Tibial artery (tissue), 4 donors: Measurements from ENCODE around the gene METTL4.

Source experiments
- DNase-seq, 2 donors: peaks; one replicate each; pipeline ENCODE4 v3.0.0-alpha.2; 2019
- H3K27ac ChIP-seq, 2 donors: fragments of 200-600 bp; sonication (generic) in 1 of 2; 1 replicate in 1 of 2; 2 replicates in 1 of 2; pipeline ENCODE4 v1.5.1; 2018 to 2019; ENCODE audit warnings: mild to moderate bottlenecking in 1 of 2
- H3K27me3 ChIP-seq, 2 donors: fragments of 200-600 bp; sonication (generic) in 1 of 2; one replicate each; pipeline versions ENCODE4 v1.5.1 to v1.6.0; 2016 to 2019
- H3K36me3 ChIP-seq, 3 donors: fragments of 200-600 bp; sonication (generic) in 2 of 3; one replicate each; pipeline ENCODE4 v1.5.1; 2016 to 2019; ENCODE audit warnings: mild to moderate bottlenecking in 2 of 3
- H3K4me1 ChIP-seq, 4 donors: fragments of 200-600 bp; sonication (generic) in 2 of 4; 1 replicate in 3 of 4; 2 replicates in 1 of 4; pipeline ENCODE4 v1.5.1; 2016 to 2019
- H3K4me3 ChIP-seq, 2 donors: fragments of 200-600 bp; sonication (generic) in 1 of 2; 1 replicate in 1 of 2; 2 replicates in 1 of 2; pipeline ENCODE4 v1.5.1; 2018 to 2019; ENCODE audit warnings: mild to moderate bottlenecking in 2 of 2
- H3K9me3 ChIP-seq, 3 donors: fragments of 200-600 bp; sonication (generic) in 1 of 3; one replicate each; pipeline ENCODE4 v1.5.1; 2016 to 2019
- CTCF ChIP-seq, 2 experiments: fragments of 200-600 bp in 1 of 2; fragments of 450-650 bp in 1 of 2; IDR thresholded peaks; one replicate each; pipeline ENCODE4 v1.5.1; 2017 to 2019; ENCODE audit warnings: antibody characterized with exemption in 2 of 2, mild to moderate bottlenecking in 1 of 2, moderate library complexity in 1 of 2
- intact Hi-C: fragments of 100-400 bp; cut with DNase I; formaldehyde crosslinking; loops from one replicate; pipeline ENCODE4 v1.15.0; 2023; ENCODE audit warnings: low total_unique reads

METTL4 gene

GRCh38 chr18:2559249-2559648, 12.1 kb downstream of the METTL4 start:
- DNase-seq = no peak
- H3K4me1 ChIP-seq = no peaks in the 10 kb centered on the region
- H3K36me3 ChIP-seq = peaks cover 6 to 12% (median 8%) of the 10 kb centered on the region in 3 donors
- H3K9me3 ChIP-seq = no peaks in the 10 kb centered on the region
- no peak for TF ChIP-seq CTCF (IDR thresholded peaks at IDR 0.05)
- H3K27ac ChIP-seq = no peak overlapping the region
- H3K4me3 ChIP-seq = no peak overlapping the region
- no peaks in the 10 kb centered on the region for H3K27me3 ChIP-seq
- intact Hi-C loops = no loop called here

- H3K36me3 ChIP-seq = peaks cover 8 to 15% (median 12%) of the 10 kb centered on the region in 3 donors
- DNase-seq = no peak
- intact Hi-C loops = no loop called here
These were observed 13.8 kb downstream of the METTL4 start for GRCh38 chr18:2557536-2557935.

GRCh38 chr18:2555895-2556294, 15.4 kb downstream of the METTL4 start:
- Histone ChIP-seq H3K4me1 (no peaks in the 10 kb centered on the region), H3K36me3 (peaks cover 8 to 9% (median 9%) of the 10 kb centered on the region in 3 donors), H3K9me3 (no peaks in the 10 kb centered on the region), H3K4me3 (no peak overlapping the region), H3K27ac (no peak overlapping the region), H3K27me3 (no peaks in the 10 kb centered on the region)
- intact Hi-C loops = no loop called here
- TF ChIP-seq CTCF (IDR thresholded peaks at IDR 0.05) = no peak
- DNase-seq = no peak

More at GRCh38 chr18:2557536-2557935, 13.8 kb downstream of the METTL4 start:
- Histone ChIP-seq H3K9me3 (no peaks in the 10 kb centered on the region), H3K27me3 (no peaks in the 10 kb centered on the region), H3K4me1 (no peaks in the 10 kb centered on the region), H3K4me3 (no peak overlapping the region), H3K27ac (no peak overlapping the region)
- no peak for TF ChIP-seq CTCF (IDR thresholded peaks at IDR 0.05)

- Histone ChIP-seq H3K27me3 (no peaks in the 10 kb centered on the region), H3K4me3 (no peak overlapping the region), H3K27ac (no peak overlapping the region), H3K4me1 (no peaks in the 10 kb centered on the region), H3K9me3 (no peaks in the 10 kb centered on the region), H3K36me3 (peaks cover 8 to 9% (median 9%) of the 10 kb centered on the region in 3 donors)
- TF ChIP-seq CTCF (IDR thresholded peaks at IDR 0.05) = no peak
- intact Hi-C loops = no loop called here
- DNase-seq = no peak
These were observed 16.6 kb downstream of the METTL4 start for GRCh38 chr18:2554696-2555095.

GRCh38 chr18:2551425-2551824, 19.9 kb downstream of the METTL4 start:
- no peaks in the 10 kb centered on the region for H3K4me1 ChIP-seq
- H3K27ac ChIP-seq = no peak overlapping the region
- peaks cover 8 to 17% (median 9%) of the 10 kb centered on the region in 3 donors for H3K36me3 ChIP-seq
- TF ChIP-seq CTCF (IDR thresholded peaks at IDR 0.05) = no peak
- H3K27me3 ChIP-seq = no peaks in the 10 kb centered on the region
- H3K9me3 ChIP-seq = no peaks in the 10 kb centered on the region
- H3K4me3 ChIP-seq = no peak overlapping the region
- intact Hi-C loops = no loop called here
- DNase-seq = no peak

GRCh38 chr18:2549462-2549861, 21.8 kb downstream of the METTL4 start:
- H3K27me3 ChIP-seq = no peaks in the 10 kb centered on the region
- no peak for DNase-seq

More at GRCh38 chr18:2549462-2549861, 21.8 kb downstream of the METTL4 start:
- intact Hi-C loops = no loop called here
- Histone ChIP-seq H3K27ac (no peak overlapping the region), H3K36me3 (peaks cover 8 to 17% (median 9%) of the 10 kb centered on the region in 3 donors), H3K4me3 (no peak overlapping the region), H3K9me3 (no peaks in the 10 kb centered on the region), H3K4me1 (no peaks in the 10 kb centered on the region)
- TF ChIP-seq CTCF (IDR thresholded peaks at IDR 0.05) = no peak
